Amygdala (tissue), 56 donors: ENCODE data around the gene SYP.

Source experiments
- DNase-seq, 56 donors: peaks; one replicate each; lab custom pipeline; 2025; lab: John Stamatoyannopoulos, UW

Gene SYP

DNA sequence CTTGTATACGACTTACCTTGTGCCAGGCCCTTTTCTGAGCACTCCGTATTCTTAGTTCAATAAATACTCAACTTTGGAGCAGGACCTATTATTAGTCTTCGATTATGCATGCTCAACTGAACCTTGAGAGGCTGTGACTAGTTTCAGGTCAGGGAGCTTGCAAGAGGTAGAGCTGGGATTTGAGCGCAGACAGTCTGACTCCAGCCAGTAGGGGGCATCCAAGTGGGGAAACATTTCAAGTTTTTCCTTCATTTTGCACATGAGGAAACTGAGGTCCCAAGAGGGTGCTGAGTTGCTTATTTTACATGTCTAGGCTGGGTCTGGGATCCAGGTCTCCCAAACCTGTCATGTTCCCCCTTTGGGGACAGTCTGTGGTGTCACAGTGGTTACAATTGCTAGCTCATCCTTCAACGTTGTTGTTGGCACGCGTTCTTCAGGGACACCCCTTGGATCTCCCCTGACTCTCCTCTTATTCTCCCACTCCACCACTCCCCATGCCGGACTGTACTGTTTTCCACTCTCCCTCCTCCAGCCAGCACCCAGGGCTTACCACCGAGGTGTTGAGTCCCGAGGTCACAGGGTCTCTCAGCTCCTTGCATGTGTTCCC, 7.2 kb downstream of the SYP start:
- peak in 6 of 56 donors; percentile 1 to 24 (median 13) for DNase-seq

- peak in 2 of 56 donors; percentile 51 to 54 for DNase-seq
These were observed 8.4 kb downstream of the SYP start for GRCh38 chrX:49191574-49192011.

- peak; percentile 6 to 99 (median 91) for DNase-seq
These were observed 9.0 kb downstream of the SYP start for GRCh38 chrX:49190821-49191573.

DNA sequence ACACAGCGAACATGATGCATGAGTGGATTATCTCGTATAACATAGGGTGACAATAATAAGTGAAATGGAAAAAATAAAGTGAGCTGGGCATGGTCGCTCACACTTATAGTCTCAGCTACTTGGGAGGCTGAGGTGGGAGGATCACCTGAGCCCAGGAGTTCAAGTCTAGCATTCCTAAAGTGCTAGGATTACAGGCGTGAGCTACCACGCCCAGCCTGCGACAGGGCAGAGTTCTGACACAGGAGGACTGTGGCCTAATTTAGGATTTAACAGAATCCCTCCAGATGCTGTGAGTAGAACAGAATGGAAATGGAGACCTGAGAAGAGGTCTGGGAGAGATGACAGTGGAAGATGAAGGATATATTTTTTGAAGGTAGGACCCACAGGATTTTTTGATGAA, 10.4 kb downstream of the SYP start:
- DNase-seq = no peak

DNA sequence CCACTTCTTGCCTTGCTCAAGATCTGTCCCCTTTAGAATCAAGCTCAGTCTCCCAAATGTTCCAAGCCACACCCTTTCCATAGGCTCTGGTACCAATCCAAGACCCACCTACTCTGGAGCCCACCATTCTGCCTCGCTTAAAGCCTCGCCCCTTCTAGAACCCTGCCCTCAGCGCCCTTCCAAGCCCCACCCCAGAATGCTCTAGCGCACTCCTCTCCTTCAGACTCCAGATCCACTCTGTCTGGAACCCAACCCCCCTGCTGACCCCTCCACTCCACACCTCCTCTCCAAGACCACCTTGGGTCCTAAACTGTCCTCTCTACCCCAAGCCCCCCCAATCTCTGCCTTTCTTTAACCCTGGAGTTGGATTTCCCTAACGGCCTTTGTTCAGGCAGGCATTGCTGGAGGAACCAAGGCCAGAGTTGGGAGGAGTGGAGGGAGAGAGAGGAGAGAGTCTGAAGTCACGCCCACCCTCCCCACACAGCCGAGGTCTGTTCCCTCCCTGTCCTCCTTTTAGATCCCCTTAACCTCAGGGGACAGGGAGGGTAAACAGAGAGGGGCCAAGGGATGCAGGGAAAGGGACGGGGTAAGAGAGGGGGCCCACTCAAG, 11.4 kb downstream of the SYP start:
- DNase-seq = no peak

GRCh38 chrX:49187526-49187925, 12.5 kb downstream of the SYP start:
- no peak for DNase-seq

GRCh38 chrX:49187028-49187394, 13.0 kb downstream of the SYP start:
- no peak for DNase-seq

DNA sequence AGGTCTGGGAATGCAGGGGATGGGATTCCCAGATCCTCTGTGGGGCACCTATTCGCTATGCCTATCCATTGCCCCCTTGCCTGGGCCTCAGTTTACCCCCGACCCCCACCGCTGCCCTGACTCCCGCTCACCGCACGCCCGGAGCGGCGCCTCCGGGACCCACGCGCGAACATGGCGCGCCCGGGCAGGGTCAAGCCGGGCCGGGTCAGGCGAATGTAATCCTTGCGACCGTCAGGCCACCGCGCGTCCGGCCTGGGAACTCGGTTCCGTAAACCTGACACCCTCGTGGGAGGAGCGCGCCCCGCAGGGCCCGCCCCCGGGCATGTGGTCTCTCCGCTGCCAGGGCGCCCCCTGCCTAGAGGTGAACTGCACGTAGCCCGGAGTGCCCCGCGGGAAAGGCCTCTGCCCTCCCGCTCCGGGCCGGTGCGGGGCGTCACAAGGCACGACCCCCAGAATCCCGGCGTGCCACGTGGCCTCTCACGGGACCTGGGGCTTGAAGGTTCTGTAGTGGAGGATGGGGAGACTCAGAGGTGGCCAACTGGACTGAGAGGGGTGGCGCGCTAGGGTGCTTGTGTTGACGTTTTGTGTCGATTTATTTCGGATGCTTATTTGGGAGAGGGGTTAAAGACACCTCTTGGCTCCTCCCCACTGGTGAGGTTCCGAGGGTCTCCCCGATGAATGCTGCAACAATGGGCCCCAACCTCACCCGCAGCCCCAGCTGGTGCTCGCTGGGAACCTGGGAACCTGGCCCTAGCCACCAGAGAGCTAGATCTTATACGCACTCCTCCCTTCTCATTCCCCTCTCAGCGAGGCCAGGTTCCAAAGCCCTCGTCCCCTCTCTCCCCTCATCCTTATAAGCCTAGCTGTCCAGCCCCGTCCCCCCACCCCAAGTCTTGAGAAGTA, 13.6 kb downstream of the SYP start, which contains the start of gene PRICKLE3:
TSS of gene PRICKLE3 (minus strand) at position 249 of the 903 bp plus-strand sequence. CDS start at position 173, 76 bp downstream.
- peak in 39 of 56 donors; percentile 1 to 64 (median 24) for DNase-seq

- peak in 30 of 56 donors; percentile 6 to 76 (median 20) for DNase-seq
These were observed 15.4 kb downstream of the SYP start for GRCh38 chrX:49184294-49185281.

DNA sequence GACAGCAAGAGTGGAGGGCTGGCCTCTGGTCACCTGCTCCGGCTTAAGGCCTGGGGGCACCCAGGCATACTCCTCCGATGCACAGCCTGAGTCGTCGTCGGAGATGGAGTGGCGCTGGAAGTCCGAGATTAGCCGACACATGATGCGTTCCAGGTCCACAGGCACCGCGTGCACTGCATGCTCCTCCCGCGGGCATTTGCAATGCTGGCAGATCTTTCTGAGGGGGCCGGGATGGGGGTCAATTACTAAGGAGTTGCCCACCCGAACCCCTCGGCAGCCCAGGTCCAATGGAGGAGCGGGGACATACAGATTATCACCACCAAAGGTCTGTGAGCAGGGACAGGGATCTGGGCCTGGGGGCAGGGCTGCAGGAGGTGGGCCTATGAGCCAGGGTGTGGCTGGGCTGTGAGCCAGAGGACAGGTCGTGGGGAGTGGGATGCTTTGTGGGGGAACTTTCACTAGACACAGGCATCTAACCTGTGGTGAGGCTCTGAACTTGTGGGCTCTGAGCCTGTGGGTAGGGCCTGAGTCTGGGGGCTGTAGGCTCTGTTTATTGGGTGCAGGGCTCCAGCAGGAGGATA, 16.2 kb downstream of the SYP start:
- no peak for DNase-seq

DNA sequence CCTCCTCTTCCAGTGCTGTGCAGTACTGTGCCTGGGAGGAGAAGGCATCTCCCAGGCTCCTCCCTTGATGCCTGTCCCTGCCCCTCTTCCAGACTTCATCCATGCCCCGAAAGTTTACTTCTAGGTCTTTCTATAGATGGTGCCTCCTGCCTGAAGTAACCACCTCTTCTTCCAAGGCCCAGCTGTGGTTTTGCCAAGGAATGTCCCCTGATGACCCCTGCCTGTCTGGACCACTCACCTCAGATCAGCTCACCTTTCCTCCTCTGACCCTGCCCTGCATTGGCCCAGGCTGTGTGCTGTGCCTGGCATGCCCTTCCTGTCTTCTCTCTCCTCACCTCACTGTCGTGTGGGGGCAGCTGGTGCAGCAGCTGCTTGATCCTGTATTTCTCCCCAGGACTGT, 20.6 kb downstream of the SYP start:
- DNase-seq = no peak

DNA sequence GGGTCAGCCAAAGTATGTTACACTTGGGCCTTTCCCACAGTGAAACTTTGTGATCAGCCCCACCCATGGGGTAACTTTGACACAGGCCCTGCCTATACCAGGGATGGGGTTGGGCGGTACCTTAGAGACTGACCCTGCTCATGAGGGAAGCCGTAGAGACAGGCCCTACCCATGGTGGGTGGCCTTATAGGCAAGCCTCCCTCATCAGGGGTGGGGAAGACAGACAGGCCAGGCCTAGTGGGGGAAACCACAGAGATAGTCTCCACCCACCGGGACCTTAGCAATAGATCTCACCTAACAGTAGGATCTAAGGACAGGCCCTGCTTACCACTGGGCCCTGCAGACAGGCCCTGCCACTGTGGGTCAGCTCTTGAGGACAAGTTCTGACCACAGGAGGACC, 21.5 kb downstream of the SYP start:
- no peak for DNase-seq

DNA sequence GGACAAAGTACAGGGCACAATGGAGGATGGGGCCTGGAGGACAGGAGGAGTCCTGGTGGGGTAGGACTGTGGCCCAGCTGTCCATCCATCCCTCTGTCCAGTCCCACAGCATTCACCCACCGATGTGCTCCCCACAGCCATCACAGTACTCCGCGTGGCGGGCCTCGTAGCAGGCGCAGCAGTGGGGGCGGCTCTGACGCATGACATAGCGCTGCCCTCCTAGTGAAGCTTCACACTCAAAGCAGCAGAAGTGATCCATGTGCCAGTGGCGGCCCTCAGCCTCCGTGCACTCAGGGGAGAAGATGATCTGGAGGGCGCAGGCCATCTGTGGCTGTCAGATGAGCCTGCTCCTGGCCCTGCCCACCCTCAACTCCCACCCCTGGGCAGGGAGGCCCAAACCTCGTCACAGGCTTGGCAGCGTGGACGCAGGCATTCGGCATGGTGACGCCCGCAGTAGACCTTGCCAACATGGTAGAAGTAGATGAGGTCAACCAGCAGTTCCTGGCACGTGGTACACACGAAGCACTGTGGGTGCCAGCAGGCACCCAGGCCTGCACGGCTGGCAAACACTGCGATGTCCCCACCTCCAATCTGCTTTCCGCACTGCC, 22.0 kb downstream of the SYP start:
- DNase-seq = no peak

GRCh38 chrX:49177338-49177833, 22.6 kb downstream of the SYP start:
- peak in 1 of 56 donors; percentile 6 for DNase-seq

DNA sequence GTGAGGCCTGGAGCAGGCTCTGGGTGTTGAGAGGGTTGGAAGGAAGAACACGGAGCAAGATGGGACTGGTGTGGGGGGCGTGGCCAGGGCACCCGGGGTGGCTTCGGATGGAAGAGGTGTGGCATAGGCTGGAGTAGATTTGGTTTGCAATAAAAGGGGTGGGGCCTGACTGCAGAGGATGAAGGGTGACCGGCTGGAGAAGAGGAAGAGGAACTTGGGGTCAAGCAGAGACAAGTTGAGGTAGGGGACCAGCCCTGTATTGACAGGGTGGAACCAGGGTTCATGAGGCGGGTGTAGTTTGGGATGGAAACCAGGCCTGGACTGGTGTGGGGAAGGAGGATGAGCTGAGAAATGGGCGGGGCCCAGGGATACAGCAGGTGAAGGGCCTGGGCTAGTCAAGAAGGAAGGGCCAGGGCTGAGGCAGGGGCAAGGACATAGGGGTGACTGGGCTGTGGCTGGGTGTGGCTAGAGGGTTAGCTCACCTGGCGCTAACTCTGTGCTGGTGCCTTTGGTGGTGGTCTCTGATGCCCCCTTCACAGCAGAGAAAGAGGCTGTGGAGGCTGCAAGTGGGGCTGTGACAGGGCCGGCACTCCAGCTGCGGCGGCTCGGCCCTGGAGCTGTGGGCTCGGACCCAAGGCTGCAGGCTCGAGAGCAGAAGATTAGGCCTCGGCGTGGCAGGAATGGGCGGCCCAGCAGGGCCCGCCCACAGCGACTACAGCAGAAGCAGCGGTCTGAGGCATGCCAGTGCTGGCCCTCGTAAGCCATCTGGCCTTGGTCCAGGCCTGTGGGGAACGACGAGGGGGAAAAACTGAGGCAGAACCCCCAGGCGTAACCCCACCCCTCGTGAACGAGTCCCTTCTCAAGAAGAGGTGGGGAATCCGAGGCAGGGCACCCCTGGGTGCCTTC, 23.3 kb downstream of the SYP start:
- no peak for DNase-seq

DNA sequence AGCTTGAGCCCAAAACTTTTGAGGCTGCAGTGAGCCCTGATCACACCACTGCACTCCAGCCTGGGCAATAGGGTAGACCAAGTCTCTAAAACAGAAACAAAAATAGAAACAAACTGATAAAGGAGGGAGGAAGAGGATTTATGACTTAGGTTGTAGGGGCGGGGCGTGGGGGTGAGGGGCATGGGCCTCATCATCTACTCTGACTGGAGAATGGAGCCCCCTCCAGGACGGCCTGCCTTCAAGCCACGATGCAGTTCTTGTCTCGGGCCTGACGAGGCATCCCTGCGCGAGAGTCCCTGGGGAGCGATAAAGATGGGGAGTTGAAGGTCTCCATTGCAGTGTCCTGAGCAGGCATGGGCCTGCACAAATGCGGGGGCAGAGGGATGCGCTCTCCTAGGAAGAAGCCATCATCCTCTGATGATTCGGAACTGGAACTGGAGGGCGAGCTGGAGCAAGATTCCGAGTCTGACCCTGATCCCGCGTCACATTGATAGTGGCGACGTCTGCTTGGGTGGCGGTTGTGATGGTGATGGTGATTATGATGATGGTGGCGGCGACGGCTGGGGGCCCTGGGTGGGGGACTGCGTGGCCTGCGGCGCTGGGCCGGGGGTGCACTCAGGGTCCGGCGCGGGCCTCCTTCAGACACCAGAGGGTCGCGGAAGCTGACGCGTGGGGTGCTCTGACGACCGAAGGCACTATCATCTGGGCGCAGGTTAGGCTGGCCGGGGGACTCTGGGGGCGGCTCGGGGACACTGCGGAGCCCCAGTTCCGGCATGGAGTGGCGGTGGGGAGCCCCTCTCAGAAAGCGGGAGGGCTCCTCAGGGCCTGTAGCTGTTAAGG, 24.3 kb downstream of the SYP start:
- no peak for DNase-seq
